NCI-H187 treated with DMSO at 0.1 percent for 48 hours (cell line): ENCODE results near the gene NRIP2.
"Not testable (repeated sequence)": the region's sequence is repeated elsewhere in the genome, so short reads cannot be mapped to it uniquely, and the experiment has no call there.

Experiments used
- DNase-seq: peaks from one replicate; lab custom pipeline; 2025; lab: John Stamatoyannopoulos, UW

Gene NRIP2

GRCh38 chr12:2834581-2835491 is at the start of gene NRIP2:
TSS of gene NRIP2 (minus strand) at chr12:2835035. CDS start at chr12:2834983, 52 bp downstream.
- DNase-seq, result no peak

DNA sequence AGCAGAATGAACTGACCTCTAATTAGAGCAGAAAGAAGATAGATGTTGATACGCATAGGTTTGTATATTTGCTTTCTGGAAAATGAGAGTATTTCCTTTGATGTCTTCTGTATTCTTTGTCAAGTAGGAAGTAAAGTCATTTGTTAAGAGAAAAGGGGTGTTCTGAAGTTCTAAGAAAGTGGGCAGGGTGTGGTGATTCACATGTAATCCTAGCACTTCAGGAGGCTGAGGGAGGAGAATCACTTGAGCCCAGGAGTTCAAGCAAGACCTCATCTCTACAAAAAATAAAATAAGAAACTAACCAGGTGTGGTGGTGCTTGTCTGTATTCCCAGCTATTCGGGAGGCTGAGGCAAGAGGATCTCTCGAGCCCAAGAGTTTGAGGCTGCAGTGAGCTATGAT is 45.0 kb upstream of the NRIP2 start:
- DNase-seq, result no peak

DNA sequence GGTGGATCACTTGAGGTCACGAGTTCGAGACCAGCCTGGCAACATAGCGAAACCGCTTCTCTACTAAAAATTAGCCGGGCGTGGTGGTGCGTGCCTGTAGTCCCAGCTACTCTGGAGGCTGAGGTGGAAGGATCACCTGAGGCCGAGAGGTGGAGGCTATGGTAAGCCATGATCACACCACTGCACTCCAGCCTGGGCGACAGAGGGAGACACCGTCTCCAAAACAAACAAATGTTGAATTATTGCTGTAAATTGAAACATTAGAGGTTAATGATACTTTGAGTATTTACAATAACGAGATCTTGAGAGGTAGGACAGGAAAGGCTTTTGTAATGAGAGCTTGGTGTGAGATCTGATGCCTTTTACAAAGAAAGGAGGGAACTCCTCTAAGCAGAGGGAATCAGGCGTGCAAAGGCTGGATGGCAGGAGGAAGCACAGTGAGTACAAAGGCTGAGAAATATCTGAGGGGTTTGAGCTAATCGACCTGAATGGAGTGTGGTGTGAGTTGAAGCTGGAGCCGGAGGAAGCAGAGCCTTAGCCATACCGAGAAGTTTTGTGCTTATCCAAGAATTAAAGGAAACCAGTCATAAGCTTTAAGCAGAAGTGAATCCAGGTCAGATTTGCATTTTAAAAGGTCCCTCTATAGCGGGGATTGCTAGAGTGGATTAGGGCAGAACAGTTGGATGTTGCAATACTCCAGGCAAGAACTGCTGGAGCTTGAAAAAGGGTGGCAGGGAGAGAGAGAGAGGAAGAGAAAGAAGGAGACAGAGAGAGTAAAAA is 43.3 kb upstream of the NRIP2 start:
- peak; percentile 76 for DNase-seq

DNA sequence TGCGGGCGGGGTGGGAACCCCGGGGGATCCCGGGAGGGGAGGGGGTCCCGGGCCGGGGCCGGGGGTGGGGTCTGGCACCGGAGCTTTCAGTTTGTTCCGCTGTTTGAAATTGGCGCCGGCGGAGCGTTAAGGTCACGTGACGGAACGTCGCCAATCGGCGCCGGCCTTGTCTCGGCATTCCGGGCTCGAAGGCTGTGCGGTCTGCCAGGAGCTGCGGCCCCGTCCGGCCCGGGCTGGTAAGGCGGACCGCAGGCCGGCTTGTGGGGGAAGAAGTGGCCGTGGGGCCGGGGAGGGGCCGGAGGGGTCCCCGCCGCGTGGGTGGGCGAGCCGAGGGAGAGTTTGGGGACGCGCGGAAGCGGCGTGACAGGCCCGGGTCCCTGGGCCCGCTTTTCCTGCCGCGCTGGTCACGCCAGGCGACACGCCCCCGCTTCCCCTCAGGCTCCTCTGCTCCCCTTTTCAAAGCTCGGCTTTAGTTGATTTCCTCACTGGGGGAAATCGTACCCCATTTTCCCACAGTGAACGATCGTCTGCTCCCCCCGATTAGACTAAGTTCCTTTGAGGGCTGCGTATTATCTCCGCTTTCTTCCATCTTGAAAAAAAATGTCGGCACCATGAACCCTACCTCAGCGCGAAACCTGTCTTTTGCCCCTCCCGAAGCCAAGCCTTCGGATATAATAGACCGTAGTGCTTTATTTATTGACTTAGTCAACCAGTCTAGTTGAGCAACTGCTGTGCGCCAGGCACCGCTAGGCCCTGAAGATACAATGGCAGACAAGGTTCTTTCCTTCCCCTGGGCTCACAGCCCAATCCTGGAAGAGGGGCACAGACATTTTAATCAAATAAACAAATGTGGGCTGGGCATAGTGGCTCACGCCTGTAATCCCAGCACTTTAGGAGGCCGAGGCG is 42.5 kb upstream of the NRIP2 start, which contains the start of the genes FOXM1 and RHNO1:
Gene FOXM1, minus strand, starts transcription at position 128 of the 906 bp plus-strand sequence. CDS start 2,696 bp downstream, outside the sequence.
Gene RHNO1, plus strand, starts transcription at position 177 of the 906 bp plus-strand sequence. CDS start 8,144 bp downstream, outside the sequence.
- DNase-seq, result peak; percentile 18

DNA sequence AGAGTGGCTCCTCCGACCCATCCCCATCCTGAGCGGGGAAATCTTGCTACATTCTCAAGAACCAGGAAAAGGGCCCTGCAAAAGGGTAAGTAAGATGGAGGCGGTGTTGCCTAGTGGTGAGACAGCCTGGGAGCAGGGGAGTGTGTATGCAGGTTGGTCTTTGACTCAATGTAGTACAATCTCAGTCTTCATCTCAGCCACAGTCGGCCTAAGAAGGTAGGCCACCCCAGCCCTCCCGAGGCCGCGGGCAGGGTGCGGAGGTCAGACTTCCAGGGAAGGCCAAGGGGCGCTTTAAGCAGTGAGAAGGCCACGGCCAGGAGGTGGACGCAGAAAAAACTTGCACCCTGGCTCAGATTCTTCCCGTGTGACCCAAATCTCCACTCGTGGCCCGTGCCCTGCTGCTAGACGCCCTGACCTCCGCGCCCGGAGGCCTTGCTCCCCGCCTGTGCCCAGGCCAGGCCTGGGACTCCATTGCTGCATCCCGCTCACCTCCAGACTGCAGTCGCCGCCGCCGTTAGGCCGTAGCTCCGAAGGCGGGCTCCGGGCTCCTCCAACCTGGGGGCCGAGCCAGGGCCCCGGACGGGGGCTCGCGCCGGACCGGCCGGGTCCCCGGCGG is 41.7 kb upstream of the NRIP2 start:
- no peak for DNase-seq

DNA sequence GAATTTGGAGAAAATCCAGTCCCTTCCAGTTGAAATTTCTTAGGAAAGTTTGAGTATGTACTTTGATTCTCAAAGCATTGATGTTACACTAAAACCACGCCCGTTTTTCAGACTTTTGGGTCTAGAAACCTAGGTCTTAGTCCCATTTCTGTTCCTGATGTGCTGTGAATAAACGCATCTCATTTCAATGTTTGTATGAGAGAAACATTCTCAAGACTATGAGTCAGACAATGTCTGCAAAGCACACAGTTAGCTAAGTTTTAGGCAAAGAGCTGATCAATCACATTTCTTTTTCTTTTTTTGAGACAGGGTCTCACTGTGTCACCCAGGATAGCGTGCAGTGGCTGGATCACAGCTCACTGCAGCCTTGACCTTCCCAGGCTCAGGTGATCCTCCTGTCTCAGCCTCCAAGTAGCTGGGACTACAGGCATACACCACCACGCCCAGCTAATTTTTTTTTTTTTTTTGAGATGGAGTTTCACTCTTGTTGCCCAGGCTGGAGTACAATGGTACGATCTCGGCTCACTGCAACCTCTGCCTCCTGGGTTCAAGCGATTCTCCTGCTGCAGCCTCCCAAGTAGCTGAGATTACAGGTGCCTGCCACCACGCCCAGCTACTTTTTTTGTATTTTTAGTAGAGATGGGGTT is 34.3 kb upstream of the NRIP2 start:
- DNase-seq, result not testable (repeated sequence)

DNA sequence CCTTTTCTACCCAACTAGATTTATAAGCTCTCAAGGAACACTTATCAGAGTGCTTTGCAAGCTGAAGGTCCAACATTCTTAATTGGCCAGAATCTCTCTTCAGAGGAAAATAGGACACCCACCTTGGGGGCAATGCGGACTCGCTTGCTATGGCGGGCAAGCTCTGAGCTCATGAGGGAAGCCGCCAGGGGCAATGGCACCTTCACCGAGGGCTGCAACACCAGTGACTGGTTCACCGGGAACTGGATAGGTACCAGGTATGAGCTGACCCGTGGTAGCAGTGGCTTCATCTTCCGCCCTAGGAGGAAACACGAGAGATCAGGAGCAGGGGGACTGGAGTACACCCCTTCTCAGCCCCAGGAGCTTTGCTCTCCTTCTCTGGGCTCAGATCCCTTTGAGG is 29.4 kb upstream of the NRIP2 start:
- DNase-seq, result no peak

GRCh38 chr12:2863402-2863801 is 28.6 kb upstream of the NRIP2 start:
- not testable (repeated sequence) for DNase-seq

DNA sequence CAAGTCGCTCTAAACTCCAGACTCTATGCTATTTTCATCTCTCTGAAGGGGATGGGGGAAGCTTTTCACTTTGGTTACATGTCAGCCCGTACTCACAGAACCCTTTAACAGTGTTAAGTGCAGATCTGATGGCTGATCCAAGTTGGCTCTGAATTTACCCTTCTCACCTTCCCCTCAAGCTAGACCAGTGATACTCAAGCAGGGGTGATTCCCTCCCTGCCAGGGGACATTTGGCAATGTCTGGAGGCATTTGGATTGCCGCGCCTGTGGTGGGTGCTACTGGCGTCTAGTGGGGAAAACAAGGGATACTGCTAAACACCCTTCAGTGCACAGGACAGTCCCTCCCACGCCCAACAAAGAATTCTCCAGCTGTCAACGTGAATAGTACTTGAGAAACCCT is 28.0 kb upstream of the NRIP2 start:
- DNase-seq, result no peak

DNA sequence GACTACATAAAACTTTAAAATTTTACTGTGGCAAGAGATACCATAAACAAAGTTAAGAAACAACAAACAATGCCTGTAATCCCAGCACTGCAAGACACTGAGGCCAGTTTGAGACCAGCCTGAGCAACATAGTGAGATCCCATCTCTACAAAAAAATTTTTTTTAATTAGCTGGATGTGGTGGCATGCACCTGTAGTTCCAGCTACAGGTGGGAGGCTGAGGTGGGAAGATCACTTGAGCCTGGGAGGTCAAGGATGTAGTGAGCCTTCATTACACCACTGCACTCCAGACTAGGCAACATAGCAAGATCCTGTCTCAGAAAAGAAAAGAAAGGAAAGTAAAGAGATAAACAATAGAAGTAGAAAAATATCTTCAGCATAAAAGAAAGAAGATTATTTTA is 25.3 kb upstream of the NRIP2 start:
- DNase-seq, result no peak

DNA sequence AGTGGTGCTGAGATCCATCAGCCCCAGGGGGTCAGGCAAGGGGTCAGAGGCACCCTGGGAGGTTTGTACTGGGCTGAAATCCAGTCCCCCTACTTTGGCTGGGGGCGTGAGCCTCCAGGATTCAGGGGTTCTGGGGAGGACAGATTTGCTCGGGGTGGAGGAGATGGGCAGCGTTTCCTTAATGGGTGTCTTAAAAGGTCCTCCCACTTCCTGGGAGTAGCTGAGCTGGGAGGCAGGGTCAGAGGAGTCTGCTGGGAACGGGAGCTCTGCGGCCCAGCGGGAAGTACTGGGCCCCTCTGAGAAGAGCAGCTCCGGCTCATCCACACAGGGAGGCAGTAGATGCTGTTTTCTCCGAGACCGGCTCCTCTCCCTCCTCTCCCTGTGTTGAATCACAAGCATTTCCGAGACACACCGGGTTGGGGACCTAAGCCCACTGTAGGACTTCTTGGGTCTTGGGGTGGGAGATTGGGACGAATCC is 24.1 kb upstream of the NRIP2 start:
- no peak for DNase-seq

DNA sequence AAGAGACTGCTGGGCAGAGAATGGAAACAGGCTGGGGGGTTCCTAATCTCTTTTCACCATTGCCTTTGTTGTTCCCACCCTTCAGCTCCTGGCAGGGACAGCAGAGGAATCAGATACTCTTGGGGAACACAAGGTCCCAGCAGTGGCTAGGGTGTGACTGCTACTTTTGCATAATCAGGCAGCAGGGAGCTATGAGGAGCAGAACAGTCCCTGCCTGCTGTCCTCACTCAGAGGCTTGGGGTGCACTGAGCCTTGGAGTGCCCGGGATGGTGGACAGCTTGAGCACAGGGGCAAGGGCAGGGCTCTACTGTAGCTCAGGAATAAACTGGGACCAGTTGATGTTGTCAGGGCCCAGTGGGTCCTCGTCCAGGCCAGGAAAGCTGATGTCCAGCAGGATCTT is 23.5 kb upstream of the NRIP2 start:
- DNase-seq, result no peak

DNA sequence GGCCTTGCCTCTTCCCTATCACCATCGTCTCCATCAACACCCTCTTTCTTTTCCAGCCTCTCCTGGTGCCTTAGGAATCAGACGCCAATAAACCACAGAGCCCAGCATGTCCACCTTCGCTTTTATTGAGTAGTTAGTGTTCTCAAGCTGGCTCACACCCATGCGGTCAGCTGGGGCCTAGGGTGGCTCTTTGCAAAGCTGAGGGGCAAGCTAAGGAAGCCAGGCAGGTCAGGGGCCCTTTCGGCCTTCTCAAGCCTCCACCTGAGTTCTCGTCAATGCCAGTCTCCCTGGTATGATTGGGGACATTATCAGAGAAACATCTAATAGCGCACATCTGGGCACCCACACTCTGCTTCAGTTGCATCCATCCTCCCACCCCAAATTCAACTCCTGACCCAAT is 22.7 kb upstream of the NRIP2 start:
- DNase-seq, result no peak

DNA sequence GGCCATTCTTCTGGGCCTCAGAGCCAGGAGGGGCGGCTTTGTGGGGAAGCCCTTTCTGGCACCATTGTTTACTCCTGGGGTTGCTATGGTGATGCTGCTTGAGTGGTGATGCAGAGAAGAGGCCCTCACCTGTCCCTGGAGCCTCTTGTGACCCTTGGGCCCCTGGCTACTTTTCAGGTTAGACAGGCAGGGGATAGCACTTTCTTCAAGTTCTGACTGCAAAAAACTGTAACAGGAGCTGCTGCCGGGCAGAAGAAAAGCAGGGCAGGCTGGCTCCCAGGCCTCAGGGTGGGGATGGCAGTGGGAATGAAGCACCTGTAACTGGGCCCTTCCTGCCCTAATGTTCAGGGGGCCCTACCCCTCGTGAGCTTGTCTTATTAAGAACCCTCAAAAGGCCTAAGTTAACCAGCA is 22.2 kb upstream of the NRIP2 start, which contains the start of gene TEX52:
Gene TEX52, minus strand, starts transcription at position 19 of the 411 bp plus-strand sequence. Its CDS starts 13 bp downstream, at position 6.
- no peak for DNase-seq

- DNase-seq, result no peak
Measured at GRCh38 chr12:2856051-2856450, 21.2 kb upstream of the NRIP2 start.

DNA sequence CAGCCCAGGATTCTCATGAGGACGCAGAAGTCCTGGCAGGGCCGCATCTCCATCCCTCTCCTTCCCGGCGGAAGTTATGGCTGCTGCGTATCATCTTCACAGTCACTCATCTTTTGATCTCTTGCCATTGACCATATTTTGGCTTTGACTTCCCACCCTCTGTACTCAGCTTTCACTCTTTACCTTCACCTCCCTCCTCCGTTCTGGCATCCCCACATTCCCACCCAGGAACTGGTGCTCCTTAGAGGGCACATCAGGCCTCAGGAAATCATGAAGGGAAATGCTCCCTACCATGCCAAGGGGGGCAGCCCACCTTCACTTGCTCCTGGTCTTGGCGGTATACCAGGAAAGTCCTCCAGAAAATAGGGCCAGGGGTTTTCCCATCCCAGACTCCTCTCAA is 20.7 kb upstream of the NRIP2 start:
- DNase-seq, result no peak

GRCh38 chr12:2854669-2855453 is 20.0 kb upstream of the NRIP2 start:
- no peak for DNase-seq

GRCh38 chr12:2853626-2854025 is 18.8 kb upstream of the NRIP2 start:
- no peak for DNase-seq

DNA sequence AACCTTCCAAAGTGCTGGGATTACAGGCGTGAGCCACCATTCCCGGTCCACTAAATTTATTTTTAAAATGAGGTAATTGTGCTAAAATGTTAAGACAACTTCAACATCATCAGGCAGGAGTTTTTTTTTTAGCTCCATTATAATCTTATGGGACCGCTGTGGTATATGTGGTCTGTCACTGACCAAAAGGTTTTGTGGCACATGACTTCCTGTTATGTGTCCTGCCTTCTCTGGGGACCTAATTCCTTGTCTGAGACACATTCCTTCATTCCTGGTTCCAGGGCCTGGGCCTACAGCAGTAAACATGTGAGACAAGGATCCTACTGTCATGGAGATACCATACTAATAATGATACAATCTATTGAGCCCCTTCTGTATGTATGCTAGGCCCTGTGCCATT is 17.1 kb upstream of the NRIP2 start:
- no peak for DNase-seq

GRCh38 chr12:2845280-2845679 is 10.4 kb upstream of the NRIP2 start:
- no peak for DNase-seq
